ENCODE results near the gene DCDC2C.

DNA sequence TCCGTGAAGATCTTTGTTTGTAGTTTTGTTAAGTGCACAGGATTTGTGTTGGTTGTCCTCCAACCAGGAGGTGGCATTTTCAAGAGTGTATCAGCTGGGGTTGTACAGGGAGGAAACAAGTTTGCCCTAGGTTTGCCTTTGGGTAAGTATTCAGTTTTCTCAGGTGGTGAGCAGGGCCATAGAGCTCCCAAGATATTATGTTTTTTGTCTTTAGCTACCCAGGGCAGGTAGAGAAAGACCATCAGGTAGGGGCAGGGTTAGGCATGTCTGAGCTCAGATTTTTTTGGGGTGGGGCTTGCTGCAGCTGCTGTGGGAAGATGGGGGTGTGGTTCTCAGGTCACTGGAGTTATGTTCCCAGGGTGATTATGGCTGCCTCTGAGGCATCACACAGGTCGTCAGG lies 191.6 kb downstream of the DCDC2C start:
- TF ChIP-seq, protein P1, sequence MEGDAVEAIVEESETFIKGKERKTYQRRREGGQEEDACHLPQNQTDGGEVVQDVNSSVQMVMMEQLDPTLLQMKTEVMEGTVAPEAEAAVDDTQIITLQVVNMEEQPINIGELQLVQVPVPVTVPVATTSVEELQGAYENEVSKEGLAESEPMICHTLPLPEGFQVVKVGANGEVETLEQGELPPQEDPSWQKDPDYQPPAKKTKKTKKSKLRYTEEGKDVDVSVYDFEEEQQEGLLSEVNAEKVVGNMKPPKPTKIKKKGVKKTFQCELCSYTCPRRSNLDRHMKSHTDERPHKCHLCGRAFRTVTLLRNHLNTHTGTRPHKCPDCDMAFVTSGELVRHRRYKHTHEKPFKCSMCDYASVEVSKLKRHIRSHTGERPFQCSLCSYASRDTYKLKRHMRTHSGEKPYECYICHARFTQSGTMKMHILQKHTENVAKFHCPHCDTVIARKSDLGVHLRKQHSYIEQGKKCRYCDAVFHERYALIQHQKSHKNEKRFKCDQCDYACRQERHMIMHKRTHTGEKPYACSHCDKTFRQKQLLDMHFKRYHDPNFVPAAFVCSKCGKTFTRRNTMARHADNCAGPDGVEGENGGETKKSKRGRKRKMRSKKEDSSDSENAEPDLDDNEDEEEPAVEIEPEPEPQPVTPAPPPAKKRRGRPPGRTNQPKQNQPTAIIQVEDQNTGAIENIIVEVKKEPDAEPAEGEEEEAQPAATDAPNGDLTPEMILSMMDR (conservative IDR thresholded peaks at IDR 0.05 in 1 of 2, IDR thresholded peaks at IDR 0.05 in 1 of 2; ENCODE audit: low read depth in 1 of 2, low read length in 2 of 2), result no peak
- TF ChIP-seq EZH2 (IDR thresholded peaks at IDR 0.05; ENCODE audit: low read length, missing control alignments), result no peak

Measured in fibroblast of lung (primary cell).